ENCODE results near the gene DENND4A. TPM values are rescaled to one million over a fixed set of nuclear protein-coding genes. Genes with fewer than 3 reads are reported as not detected.

The DENND4A gene
- total and polyA plus RNA-seq, 9 of the 15 experiments (the other 6 are each of a cell fraction or from before 2014, with no cell fraction given), result 6.8 to 32.3 (median 19.9) TPM

- no peak for TF ChIP-seq SAP30 (IDR thresholded peaks at IDR 0.05; ENCODE audit: borderline replicate concordance, insufficient read depth, low read depth, low read length, poor library complexity, severe bottlenecking)
- TF ChIP-seq THAP7 (CRISPR knock-in tag; IDR thresholded peaks at IDR 0.05), result no peak
- peak; percentile 75 for TF ChIP-seq ATF3 (IDR thresholded peaks at IDR 0.05)
- no peak for TF ChIP-seq ATF3 (CRISPR knock-in tag; conservative IDR thresholded peaks at IDR 0.05)
- TF ChIP-seq KLF1 (tag; IDR thresholded peaks at IDR 0.05), result no peak
- TF ChIP-seq MXD1 (CRISPR knock-in tag; IDR thresholded peaks at IDR 0.05; ENCODE audit: borderline replicate concordance, poor library complexity, severe bottlenecking), result no peak
- no peak for TF ChIP-seq LARP7 (IDR thresholded peaks at IDR 0.05)
- no peak for TF ChIP-seq ZBED1 (IDR thresholded peaks at IDR 0.05)
- no peak for TF ChIP-seq ZBTB8A (IDR thresholded peaks at IDR 0.05; ENCODE audit: partially characterized antibody)
- TF ChIP-seq KDM1A (IDR thresholded peaks at IDR 0.05), result peak; percentile 83 to 88; a peak in 3 of 4 replicates
- no peak for TF ChIP-seq E2F1 (CRISPR knock-in tag; IDR thresholded peaks at IDR 0.05)
- no peak for TF ChIP-seq MCM3 (IDR thresholded peaks at IDR 0.05)
- TF ChIP-seq CTBP1 (IDR thresholded peaks at IDR 0.05; ENCODE audit: borderline replicate concordance), result peak; percentile 85; the same call in 1 of the 2 replicates
- TF ChIP-seq ZNF212 (CRISPR knock-in tag; IDR thresholded peaks at IDR 0.05), result no peak
- no peak for TF ChIP-seq ZNF445 (CRISPR knock-in tag; IDR thresholded peaks at IDR 0.05; ENCODE audit: low read depth)
- TF ChIP-seq SRSF7 (optimal IDR thresholded peaks at IDR 0.05; ENCODE audit: low read depth, low read length), result no peak
- no peak for TF ChIP-seq KLF6 (CRISPR knock-in tag; IDR thresholded peaks at IDR 0.05; ENCODE audit: borderline replicate concordance)
- no peak for TF ChIP-seq POLR2AphosphoS5 (IDR thresholded peaks at IDR 0.05; ENCODE audit: control insufficient read depth, insufficient read depth, low read depth, low read length)
- no peak for TF ChIP-seq ZNF140 (CRISPR knock-in tag; IDR thresholded peaks at IDR 0.05)
- no peak for TF ChIP-seq MEF2D (tag; conservative IDR thresholded peaks at IDR 0.05; ENCODE audit: low read depth)
Observed at GRCh38 chr15:65796610-65797078, 4.6 kb upstream of the DENND4A start (continued).
